GM18951 (cell line): ENCODE results near the gene ABLIM2.

ENCODE experiments used
- POLR2A ChIP-seq: IDR thresholded peaks from 4 replicates; pipeline ENCODE4 v1.6.1; 2011; ENCODE audit warnings: mild to moderate bottlenecking; ENCODE audit not compliant: insufficient read length, insufficient read depth; ENCODE audit errors: extremely low read depth
- in situ Hi-C: fragments of 300-500 bp; cut with MboI; formaldehyde crosslinking; loops from one replicate; pipeline ENCODE4 v1.12.0; 2022; ENCODE audit warnings: low sequenced_read_pairs, mixed read lengths, inconsistent platforms; ENCODE audit not compliant: unreplicated experiment

ABLIM2 gene

DNA sequence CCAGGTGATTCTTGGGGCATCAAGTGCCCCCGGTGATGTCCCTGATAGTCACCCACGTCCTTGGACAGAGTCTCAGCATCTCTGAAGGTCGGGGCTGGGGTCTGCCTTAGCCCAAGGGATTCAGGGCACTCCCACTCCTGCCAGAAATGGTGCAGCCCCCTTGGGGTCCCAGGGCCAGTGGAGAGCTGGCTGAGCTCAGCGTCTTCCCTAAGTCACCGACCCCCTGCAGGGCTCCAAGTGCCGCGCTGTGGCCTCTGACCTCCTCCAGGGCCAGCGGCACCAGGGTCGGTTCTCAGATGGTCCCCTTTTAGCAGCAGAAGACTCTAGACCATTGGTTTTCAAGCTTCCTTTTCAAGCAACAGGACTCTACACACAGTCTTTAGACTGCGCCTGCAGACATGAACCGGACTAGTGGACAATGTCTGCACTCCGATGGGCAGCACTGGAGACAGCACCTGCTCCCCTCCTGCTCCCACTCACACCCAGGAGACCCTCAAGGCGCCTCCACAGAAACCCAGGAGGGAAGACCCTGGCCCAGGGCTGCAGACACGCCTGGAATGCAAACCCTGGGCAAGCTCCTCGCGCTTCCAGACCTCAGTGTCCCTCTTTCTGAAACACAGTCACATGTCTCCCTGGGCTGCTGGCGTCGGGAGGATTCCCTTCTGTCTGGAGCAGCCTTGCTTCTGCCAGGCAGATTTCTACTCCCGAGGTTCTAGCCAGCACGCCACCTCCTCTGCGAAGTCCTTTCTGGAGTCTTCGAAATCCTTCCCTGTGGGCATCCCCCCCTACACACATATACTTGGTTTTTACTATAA, 53.9 kb downstream of the ABLIM2 start:
- no peak for TF ChIP-seq POLR2A
- in situ Hi-C loops = no loop called here

DNA sequence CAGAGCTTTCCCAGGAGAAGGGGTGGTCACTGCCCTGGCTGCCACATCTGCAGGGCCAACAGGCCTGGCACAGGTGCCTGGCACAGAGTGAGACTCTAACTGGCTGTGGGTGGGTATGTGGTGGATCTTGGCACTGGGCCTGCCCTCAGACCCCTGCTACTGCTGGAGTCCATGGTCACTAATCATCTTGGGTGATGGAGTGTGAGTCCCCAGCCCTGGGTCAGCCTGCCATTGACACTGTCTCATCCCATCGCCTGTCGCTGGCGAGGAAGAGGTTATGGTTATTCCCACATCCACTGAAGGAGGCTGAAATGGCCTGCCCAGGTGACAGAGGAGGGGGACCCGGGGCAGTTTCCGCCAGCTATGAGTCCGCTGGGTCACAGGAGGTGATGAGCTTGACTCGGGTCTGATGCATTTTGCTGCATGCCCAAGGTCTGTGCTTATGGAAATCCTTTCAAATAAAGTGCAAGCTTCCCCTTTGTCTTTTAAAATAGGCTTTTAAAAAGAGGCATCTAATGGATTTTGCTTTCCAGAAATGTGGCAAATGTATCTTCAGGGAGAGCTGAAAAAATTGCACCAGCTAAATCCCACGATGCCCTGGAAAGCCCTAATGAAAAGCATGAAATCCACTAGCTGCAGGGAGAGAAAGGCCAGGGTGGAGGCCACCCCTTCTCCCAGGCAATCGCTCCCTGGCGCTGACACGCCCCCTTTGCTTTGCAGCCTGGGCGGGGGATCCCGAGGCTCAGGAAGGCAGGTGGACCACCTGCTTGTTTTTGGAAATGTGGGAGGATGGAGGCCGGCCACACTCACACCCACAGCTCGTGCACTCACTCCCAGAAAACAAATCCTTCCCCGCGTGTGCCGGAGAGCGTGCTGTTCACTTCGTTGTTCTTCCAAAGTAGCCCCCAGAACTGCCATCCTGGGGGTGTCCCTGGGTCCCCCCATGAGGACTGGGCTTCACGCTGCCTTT, 54.9 kb downstream of the ABLIM2 start:
- in situ Hi-C loops = no loop called here

DNA sequence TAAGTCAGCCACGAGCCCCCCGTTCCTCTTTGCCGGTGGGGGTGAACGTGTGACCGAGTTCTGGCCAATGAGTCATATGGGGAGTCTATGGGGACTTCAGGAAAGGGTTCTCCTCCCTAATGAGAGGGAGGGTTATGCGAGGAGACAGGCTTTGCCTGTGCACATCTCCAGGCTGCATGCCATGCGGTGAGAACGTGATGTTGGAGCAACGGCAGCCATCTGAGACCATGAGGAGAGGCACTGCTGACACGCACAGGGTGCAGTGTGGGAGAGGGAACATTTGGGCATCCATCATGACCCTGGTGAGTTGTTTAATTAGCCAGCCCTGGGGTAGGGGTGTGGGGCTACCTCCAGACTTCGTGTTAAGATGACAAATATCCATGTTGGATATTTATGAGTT, 55.8 kb downstream of the ABLIM2 start:
- in situ Hi-C loops = no loop called here
- TF ChIP-seq POLR2A = no peak

More for the DNA sequence above, 54.9 kb downstream of the ABLIM2 start:
- TF ChIP-seq POLR2A = no peak

DNA sequence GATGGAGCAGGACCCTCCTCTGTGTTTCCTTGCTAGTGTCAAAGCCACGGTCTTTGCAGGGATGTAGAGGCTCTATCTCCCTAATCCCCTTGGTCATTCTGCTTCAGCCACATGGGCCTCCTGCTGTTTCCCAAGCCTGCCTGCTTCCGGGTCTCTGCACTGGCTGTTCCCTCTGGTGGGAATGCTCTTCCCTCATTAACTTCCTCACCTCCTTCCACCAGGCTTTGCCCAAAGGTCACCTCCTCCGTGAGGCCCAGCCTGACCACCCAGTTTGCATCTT, 56.6 kb downstream of the ABLIM2 start:
- TF ChIP-seq POLR2A = no peak
- in situ Hi-C loops = no loop called here

DNA sequence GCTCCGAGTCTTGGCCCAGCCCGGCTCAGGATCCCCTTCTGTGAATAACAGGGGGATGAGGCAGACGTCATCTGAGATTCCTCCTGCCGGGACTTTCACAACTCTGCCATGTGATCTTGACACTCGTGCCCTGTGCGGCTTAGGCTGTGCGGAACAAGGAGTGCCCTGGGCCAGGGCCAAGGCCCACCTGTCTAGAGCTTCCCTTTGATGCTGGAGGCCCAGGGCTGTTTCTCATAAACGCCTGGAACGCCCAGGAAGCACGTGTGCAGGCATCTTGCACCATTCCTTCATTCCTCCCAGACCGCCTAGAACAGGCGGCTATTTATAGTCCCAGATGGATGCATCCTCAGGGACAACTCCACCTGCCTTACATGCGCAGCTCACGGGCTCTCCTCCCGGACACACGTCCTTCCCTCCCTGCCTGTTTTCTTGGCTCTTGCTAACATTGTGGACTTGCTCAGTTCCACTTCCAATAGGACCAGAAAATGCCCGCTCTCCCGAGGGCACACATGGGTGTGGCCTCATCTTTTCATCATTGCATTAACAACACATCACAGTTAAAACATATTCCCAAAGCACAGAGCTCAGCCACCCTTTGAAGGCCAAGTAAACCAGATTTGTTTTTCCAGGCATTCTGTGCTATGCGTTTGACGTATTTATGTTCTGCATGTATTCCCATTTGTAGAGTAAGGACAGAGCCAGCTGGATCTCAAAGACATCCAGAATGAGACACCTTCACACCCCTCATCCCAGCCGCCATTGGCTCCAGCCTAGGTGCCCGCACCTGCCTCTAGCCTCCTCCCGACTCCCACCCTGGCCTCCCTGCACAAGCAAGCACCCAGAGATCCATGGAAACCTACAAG, 57.2 kb downstream of the ABLIM2 start:
- in situ Hi-C loops = no loop called here
- no peak for TF ChIP-seq POLR2A

DNA sequence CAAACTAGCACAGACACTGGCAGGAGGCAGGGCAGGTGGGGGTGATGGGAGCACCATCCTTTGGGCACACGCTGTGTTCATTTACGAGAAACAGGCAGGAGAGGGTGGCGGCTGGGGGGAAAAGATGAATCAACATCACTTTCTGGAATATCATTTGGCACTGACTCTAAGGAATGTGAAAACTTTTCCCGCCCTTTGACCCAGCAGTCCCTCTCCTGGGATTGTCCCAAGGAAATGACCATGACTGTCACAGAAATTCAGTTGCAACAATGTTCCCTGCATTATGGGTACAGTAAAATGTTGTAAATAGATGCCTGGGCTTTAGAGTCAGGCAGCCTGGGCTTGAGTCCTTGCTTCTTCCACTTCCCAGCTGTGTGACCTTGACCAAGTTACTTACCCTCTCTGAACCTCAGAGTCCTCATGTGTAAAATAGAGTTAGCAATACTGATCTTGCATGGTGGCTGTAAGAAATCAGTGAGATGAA, 58.6 kb downstream of the ABLIM2 start:
- in situ Hi-C loops = no loop called here
- TF ChIP-seq POLR2A = no peak

DNA sequence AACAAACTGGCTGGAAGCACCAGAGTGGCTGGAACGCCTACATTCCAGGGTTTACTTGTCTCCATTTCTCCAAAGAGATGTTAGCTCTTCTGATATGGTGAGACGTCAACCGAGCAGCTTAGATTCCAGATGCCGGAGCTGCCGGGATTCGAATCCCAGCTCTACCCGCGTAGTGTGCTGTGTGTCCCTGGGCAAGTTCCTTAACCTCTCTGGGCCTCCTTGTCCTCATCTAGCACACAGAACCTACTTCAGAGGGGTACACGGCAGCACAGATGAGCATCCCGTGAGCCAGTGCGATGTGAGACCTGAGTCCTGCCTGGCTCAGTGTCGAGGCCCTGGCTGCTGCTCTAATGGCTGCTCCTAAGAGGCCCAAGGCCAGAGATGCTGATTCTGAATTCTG, 60.1 kb downstream of the ABLIM2 start:
- in situ Hi-C loops = no loop called here
- TF ChIP-seq POLR2A = no peak

DNA sequence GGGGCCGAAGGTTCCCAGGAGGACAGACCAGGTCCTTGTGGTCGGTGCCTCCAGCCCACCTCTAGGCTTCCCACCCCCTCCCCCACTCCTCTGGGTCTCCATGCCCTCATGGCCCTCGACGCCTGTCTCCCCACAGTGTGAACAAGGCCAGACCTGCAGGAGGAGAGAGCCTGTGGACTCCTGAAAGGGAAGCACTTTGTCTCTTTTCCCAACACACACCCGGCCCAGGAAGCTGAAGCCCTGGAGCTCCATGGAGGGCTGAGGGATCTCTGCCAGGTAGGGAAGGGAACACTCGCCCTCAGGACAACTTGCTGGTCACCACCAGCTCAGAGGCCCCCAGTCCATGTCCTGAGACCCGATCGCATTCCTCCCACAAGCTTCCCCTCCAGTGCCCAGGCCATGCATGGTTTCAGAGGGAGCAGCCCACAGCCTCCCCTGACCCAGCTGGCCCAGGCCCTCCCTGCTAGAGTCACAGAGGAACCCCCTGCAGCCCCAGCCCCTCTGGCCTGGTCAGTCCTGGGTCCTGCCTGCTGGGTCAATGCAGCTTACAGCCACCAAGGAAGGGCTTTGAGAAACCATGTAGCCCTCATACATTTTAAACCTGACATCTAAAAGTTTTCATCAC, 60.8 kb downstream of the ABLIM2 start:
- in situ Hi-C loops = no loop called here
- TF ChIP-seq POLR2A = no peak

DNA sequence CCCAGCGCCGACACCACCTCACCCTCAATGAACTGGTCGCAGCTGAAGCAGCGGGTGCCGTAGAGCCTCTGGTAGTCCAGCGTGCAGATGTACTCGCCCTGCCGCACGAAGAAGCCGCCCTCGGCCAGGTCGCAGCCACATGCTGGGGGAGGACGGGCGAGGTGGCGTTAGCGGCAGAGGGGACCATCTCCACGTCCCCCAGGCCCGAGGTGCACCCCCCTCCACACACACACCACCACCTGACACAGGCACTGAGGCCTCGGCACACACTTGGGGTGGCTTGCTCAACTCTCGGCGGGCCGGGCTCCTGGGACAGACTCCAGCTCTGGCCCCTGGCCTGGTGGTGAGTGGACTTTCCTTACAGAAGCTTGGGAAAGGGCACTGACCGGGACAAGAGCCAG, 61.5 kb downstream of the ABLIM2 start:
- in situ Hi-C loops = no loop called here
- TF ChIP-seq POLR2A = no peak

DNA sequence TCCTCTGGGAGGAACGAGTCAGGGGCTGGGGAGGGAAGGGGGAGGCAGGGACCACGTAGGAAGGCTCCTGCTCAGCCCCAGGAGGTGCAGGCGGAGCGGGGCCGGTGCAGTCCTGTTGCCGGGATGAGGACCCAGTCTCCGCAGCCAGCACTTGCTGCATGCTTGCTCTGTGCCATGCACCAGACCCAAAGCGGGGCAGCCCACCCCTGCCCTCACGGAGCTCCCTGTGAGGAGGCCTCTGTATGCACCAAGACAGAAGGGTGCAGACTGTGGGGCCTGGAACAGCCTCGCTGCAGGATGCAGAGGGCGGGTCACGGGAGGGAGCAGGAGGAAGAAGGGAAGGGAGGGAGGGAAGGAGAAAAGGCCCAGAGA, 61.9 kb downstream of the ABLIM2 start:
- TF ChIP-seq POLR2A = no peak
- in situ Hi-C loops = no loop called here

DNA sequence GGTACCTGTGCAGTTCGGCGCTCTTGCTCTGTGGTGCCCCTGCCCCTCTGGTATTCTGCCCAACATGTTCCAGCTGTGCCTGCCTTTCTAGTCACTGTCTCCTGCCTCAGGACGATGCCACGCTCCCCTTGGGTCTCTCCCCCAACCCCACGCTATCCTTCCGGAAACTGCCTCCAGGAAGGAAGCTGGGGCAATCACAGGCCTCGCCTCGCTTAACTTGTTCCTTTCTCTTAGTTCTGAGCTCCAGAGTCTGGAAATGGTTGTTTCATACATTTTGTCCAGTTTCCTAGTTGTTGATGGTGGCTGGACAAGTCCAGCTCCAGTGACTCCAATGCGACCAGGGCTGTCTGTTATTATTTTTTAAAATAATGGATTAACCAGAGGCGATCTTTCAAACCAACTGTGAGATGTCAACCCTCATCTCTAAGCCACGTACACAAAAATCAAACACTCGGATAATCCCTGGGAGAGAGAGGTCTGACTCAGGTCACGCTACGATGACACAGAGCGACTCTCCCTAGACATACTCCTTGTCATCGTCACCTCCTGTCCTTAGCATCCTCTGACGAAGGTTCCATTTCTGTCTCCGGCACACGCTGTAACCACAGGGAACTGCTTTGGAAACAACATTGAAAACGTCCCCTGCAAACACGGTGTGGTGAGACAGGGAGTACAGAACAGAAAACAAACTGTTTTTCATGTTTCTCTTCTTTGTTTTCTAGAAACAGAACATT, 62.5 kb downstream of the ABLIM2 start:
- in situ Hi-C loops = no loop called here

More for the DNA sequence above, 62.5 kb downstream of the ABLIM2 start:
- no peak for TF ChIP-seq POLR2A
